Stomach (tissue), 9 donors: Measurements from ENCODE around the gene THSD4. TPM values are rescaled to one million over a fixed set of nuclear protein-coding genes. Genes with fewer than 3 reads are reported as not detected.

ENCODE experiments used
- DNase-seq, 2 donors: peaks; one replicate each; pipeline versions ENCODE4 v3.0.0 to v3.0.0-alpha.2; 2013 to 2019
- H3K27ac ChIP-seq, 5 donors: fragments of 200-600 bp in 4 of 5; sonication (generic) in 4 of 5; one replicate each; pipeline ENCODE4 v1.5.1; 2013 to 2019; ENCODE audit warnings: mild to moderate bottlenecking in 1 of 5, moderate library complexity in 1 of 5
- H3K27me3 ChIP-seq, 3 donors: fragments of 200-600 bp; sonication (generic); one replicate each; pipeline ENCODE4 v1.5.1; 2017 to 2019; ENCODE audit warnings: mixed run types in 1 of 3
- H3K36me3 ChIP-seq, 4 donors: fragments of 200-600 bp; sonication (generic); 1 replicate in 3 of 4; 2 replicates in 1 of 4; pipeline ENCODE4 v1.5.1; 2016 to 2019
- H3K4me1 ChIP-seq, 4 donors: fragments of 200-600 bp; sonication (generic); one replicate each; pipeline ENCODE4 v1.5.1; 2016 to 2019
- H3K4me3 ChIP-seq, 4 donors: fragments of 200-600 bp; sonication (generic) in 3 of 4; one replicate each; pipeline ENCODE4 v1.5.1; 2016 to 2019; ENCODE audit warnings: mild to moderate bottlenecking in 1 of 4
- H3K9me3 ChIP-seq, 4 donors: fragments of 200-600 bp; sonication (generic); one replicate each; pipeline ENCODE4 v1.5.1; 2016 to 2019
- CTCF ChIP-seq, 7 experiments: fragments of 450-650 bp in 4 of 7; fragments of 200-600 bp in 3 of 7; sonication (generic) in 3 of 7; IDR thresholded peaks; one replicate each; pipeline ENCODE4 v1.5.1; 2016 to 2019; ENCODE audit warnings: antibody characterized with exemption in 7 of 7, control low read depth in 2 of 7, mild to moderate bottlenecking in 1 of 7
- EP300 ChIP-seq: sonication (generic); formaldehyde crosslinking; IDR thresholded peaks from one replicate; pipeline ENCODE4 v1.6.1; 2017; ENCODE audit warnings: antibody characterized with exemption
- POLR2A ChIP-seq, 4 donors: fragments of 450-650 bp; IDR thresholded peaks; one replicate each; pipeline ENCODE4 v1.6.1; 2016; ENCODE audit warnings: antibody characterized with exemption in 4 of 4, control low read depth in 2 of 4, mild to moderate bottlenecking in 1 of 4, moderate library complexity in 1 of 4
- POLR2AphosphoS5 ChIP-seq, 3 donors: sonication (generic); formaldehyde crosslinking; IDR thresholded peaks; one replicate each; pipeline ENCODE4 v1.6.1; 2016; ENCODE audit warnings: antibody characterized with exemption in 3 of 3
- WGBS, 5 donors: extraction: QIAGEN DNeasy Blood & Tissue Kit in 3 of 5; methylation state at CpG; one replicate each; pipeline versions ENCODE4 v1.1.5 to v1.1.7; 2013 to 2018; 5-methylcytosine and 5-hydroxymethylcytosine counted together
- intact Hi-C: fragments of 100-400 bp; cut with DNase I; formaldehyde crosslinking; loops from one replicate; pipeline ENCODE4 v1.15.1; 2023; ENCODE audit warnings: low total_unique reads
- polyA plus RNA-seq, 3 donors: library from polyadenylated mRNA; stranded (reverse); fragments of 200-250 nt; gene quantifications; one replicate each; pipeline ENCODE4 v1.2.3, GENCODE V29; 2013
- total RNA-seq, 5 donors: library from RNA; depleted of rRNA; stranded (reverse); fragments of >200 nt; gene quantifications; one replicate each; pipeline versions ENCODE4 v1.1.0 to v1.2.3, GENCODE V29; 2014 to 2016
- donor health status: healthy with polysubstance abuse.
- donor health status: Bipolar disorder and iron deficiency.
- donor health status: healthy.

Gene THSD4
- total and polyA plus RNA-seq, 8 donors, result 1.8 to 79.4 (median 22.0) TPM

GRCh38 chr15:71712182-71712581 lies 596.9 kb downstream of the THSD4 start:
- intact Hi-C loops, result no loop called here

GRCh38 chr15:71713191-71713809 lies 598.0 kb downstream of the THSD4 start:
- no peak overlapping the region for H3K27ac ChIP-seq
- no peak for DNase-seq
- WGBS, 5 donors, result 81 to 91% (median 91%) methylated on average over 5 of the region's 5 CpGs
- H3K27me3 ChIP-seq, result no peaks in the 10 kb centered on the region
- no peaks in the 10 kb centered on the region for H3K9me3 ChIP-seq
- H3K4me3 ChIP-seq, result no peak overlapping the region
- TF ChIP-seq POLR2A (IDR thresholded peaks at IDR 0.05), result no peak
- TF ChIP-seq EP300, result no peak
- no peak for TF ChIP-seq CTCF (IDR thresholded peaks at IDR 0.05)
- no peak for TF ChIP-seq POLR2AphosphoS5 (IDR thresholded peaks at IDR 0.05)
- H3K4me1 ChIP-seq, result peaks cover 17 to 31% (median 28%) of the 10 kb centered on the region in 4 donors
- no peaks in the 10 kb centered on the region for H3K36me3 ChIP-seq
- intact Hi-C loops, result no loop called here

More at GRCh38 chr15:71712182-71712581, 596.9 kb downstream of the THSD4 start:
- Histone ChIP-seq H3K27ac (no peak overlapping the region), H3K4me3 (no peak overlapping the region), H3K9me3 (no peaks in the 10 kb centered on the region), H3K4me1 (peaks cover 25 to 42% (median 38%) of the 10 kb centered on the region in 4 donors), H3K36me3 (no peaks in the 10 kb centered on the region), H3K27me3 (no peaks in the 10 kb centered on the region)
- TF ChIP-seq POLR2AphosphoS5 (IDR thresholded peaks at IDR 0.05), result no peak
- no peak for TF ChIP-seq CTCF (IDR thresholded peaks at IDR 0.05)
- no peak for TF ChIP-seq POLR2A (IDR thresholded peaks at IDR 0.05)
- no peak for TF ChIP-seq EP300
- no peak for DNase-seq

DNA sequence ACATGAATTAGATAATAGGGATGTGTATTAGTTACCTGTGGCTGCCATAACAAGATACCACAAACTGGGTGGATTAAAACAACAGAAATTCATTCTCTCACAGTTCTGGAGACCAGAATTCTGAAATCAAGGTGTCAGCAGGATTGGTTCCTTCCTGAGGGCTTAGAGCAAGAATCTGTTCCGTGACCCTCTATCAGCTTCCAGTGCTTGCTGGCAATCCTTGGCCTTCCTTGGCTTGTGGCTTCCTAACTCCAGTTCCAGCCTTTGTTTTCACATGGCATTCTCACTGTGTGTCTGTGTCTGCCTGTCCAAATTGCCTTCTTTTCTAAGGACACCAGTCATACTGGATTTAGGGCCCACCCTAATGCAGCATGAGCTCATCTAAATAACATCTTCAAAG lies 600.6 kb downstream of the THSD4 start:
- peaks cover 0 to 13% (median 4%) of the 10 kb centered on the region in 4 donors for H3K4me1 ChIP-seq
- H3K36me3 ChIP-seq, result no peaks in the 10 kb centered on the region
- DNase-seq, result no peak
- 78 to 96% (median 83%) methylated on average over 1 of the region's 1 CpG for WGBS, 5 donors
- H3K27me3 ChIP-seq, result no peaks in the 10 kb centered on the region
- TF ChIP-seq POLR2AphosphoS5 (IDR thresholded peaks at IDR 0.05), result no peak
- TF ChIP-seq CTCF (IDR thresholded peaks at IDR 0.05), result no peak
- TF ChIP-seq POLR2A (IDR thresholded peaks at IDR 0.05), result no peak
- TF ChIP-seq EP300, result no peak
- no peaks in the 10 kb centered on the region for H3K9me3 ChIP-seq
- no peak overlapping the region for H3K4me3 ChIP-seq
- peak overlapping the region in 1 of 5 donors; percentile 4 for H3K27ac ChIP-seq
- intact Hi-C loops, result no loop called here

DNA sequence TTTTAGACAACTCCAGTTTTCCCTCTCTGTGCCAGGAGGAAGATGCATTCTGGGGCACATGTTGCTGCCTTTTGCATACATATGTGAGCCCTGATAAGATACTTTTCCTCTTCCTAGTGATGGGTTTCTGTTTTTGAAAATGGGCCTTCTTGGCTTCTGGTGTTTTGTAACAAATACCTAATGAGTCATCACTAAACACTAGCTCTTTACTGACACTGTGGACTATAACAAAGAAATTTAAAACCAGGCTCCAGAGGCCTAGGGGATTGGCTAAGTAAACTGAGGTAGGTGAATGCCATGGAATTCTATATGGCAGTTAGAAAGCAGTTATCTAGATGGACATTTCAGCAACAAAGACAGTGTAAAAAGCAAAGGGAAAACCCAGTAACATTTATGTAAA lies 601.7 kb downstream of the THSD4 start:
- no peaks in the 10 kb centered on the region for H3K36me3 ChIP-seq
- intact Hi-C loops, result no loop called here
- TF ChIP-seq EP300, result no peak
- no peak for TF ChIP-seq POLR2AphosphoS5 (IDR thresholded peaks at IDR 0.05)
- no peak for TF ChIP-seq POLR2A (IDR thresholded peaks at IDR 0.05)
- TF ChIP-seq CTCF (IDR thresholded peaks at IDR 0.05), result no peak
- DNase-seq, result no peak
- H3K9me3 ChIP-seq, result no peaks in the 10 kb centered on the region
- H3K4me1 ChIP-seq, result peaks cover 0 to 11% (median 2%) of the 10 kb centered on the region in 4 donors
- H3K27ac ChIP-seq, result peak overlapping the region in 2 of 5 donors; percentile 11 to 42
- H3K4me3 ChIP-seq, result no peak overlapping the region
- no peaks in the 10 kb centered on the region for H3K27me3 ChIP-seq
